ENCODE measurements around the gene SLCO1B1. TPM values are rescaled to one million over a fixed set of nuclear protein-coding genes. Genes with fewer than 3 reads are reported as not detected.

The SLCO1B1 gene
- total and polyA plus RNA-seq, 2 donors (not counting 1 experiment from before 2014, with no cell fraction given): not detected

- TF ChIP-seq CTCF (conservative IDR thresholded peaks at IDR 0.05 in 1 of 2, IDR thresholded peaks at IDR 0.05 in 1 of 2; ENCODE audit: low read depth in 1 of 2, low read length in 2 of 2) (no peak), EZH2 (IDR thresholded peaks at IDR 0.05; ENCODE audit: low read length, missing control alignments) (no peak)
- DNase-seq (ENCODE audit: low read depth in 2 of 2): no peak
- Histone ChIP-seq H3K79me2 (ENCODE audit: control insufficient read depth, insufficient read depth, low read length) (no peaks in the 10 kb centered on the region), H3K4me3 (replicated peaks in 1 of 4; ENCODE audit: control extremely low read depth in 1 of 4, insufficient read depth in 1 of 4, low read depth in 3 of 4, low read length in 4 of 4) (no peak overlapping the region), H3K27me3 (ENCODE audit: control insufficient read depth, insufficient read depth, low read length) (no peaks in the 10 kb centered on the region), H3K27ac (ENCODE audit: insufficient read depth, low read length) (no peak overlapping the region), H4K20me1 (ENCODE audit: control insufficient read depth, extremely low read depth, insufficient read depth, low read length) (no peaks in the 10 kb centered on the region), H3K4me1 (ENCODE audit: control insufficient read depth, extremely low read depth, insufficient read depth, low read length) (no peaks in the 10 kb centered on the region), H3K4me2 (ENCODE audit: extremely low read depth, insufficient read depth, low read length) (no peak overlapping the region), H3K36me3 (ENCODE audit: control insufficient read depth, insufficient read depth, low read length) (no peaks in the 10 kb centered on the region), H3K9ac (ENCODE audit: insufficient read depth, low read length) (no peak overlapping the region), H3K9me3 (ENCODE audit: control insufficient read depth, insufficient read depth, low read depth, low read length) (no peaks in the 10 kb centered on the region), H2AFZ (ENCODE audit: low read length) (no peak overlapping the region)
Observed at GRCh38 chr12:21223930-21224329, 92.9 kb downstream of the SLCO1B1 start.

- Histone ChIP-seq H2AFZ (ENCODE audit: low read length) (no peak overlapping the region), H3K4me1 (ENCODE audit: control insufficient read depth, extremely low read depth, insufficient read depth, low read length) (no peaks in the 10 kb centered on the region), H3K79me2 (ENCODE audit: control insufficient read depth, insufficient read depth, low read length) (no peaks in the 10 kb centered on the region), H3K9me3 (ENCODE audit: control insufficient read depth, insufficient read depth, low read depth, low read length) (no peaks in the 10 kb centered on the region), H3K36me3 (ENCODE audit: control insufficient read depth, insufficient read depth, low read length) (no peaks in the 10 kb centered on the region), H3K4me2 (ENCODE audit: extremely low read depth, insufficient read depth, low read length) (no peak overlapping the region), H3K27me3 (ENCODE audit: control insufficient read depth, insufficient read depth, low read length) (no peaks in the 10 kb centered on the region), H3K4me3 (replicated peaks in 1 of 4; ENCODE audit: control extremely low read depth in 1 of 4, insufficient read depth in 1 of 4, low read depth in 3 of 4, low read length in 4 of 4) (no peak overlapping the region), H4K20me1 (ENCODE audit: control insufficient read depth, extremely low read depth, insufficient read depth, low read length) (no peaks in the 10 kb centered on the region), H3K9ac (ENCODE audit: insufficient read depth, low read length) (no peak overlapping the region), H3K27ac (ENCODE audit: insufficient read depth, low read length) (no peak overlapping the region)
- TF ChIP-seq EZH2 (IDR thresholded peaks at IDR 0.05; ENCODE audit: low read length, missing control alignments): no peak
- TF ChIP-seq CTCF (conservative IDR thresholded peaks at IDR 0.05 in 1 of 2, IDR thresholded peaks at IDR 0.05 in 1 of 2; ENCODE audit: low read depth in 1 of 2, low read length in 2 of 2): no peak
- no peak for DNase-seq (ENCODE audit: low read depth in 2 of 2)
Observed at GRCh38 chr12:21234395-21234794, 103.4 kb downstream of the SLCO1B1 start.

GRCh38 chr12:21239866-21240265, 108.9 kb downstream of the SLCO1B1 start:
- no peak overlapping the region for H3K4me2 ChIP-seq (ENCODE audit: extremely low read depth, insufficient read depth, low read length)
- TF ChIP-seq EZH2 (IDR thresholded peaks at IDR 0.05; ENCODE audit: low read length, missing control alignments) (no peak), CTCF (conservative IDR thresholded peaks at IDR 0.05 in 1 of 2, IDR thresholded peaks at IDR 0.05 in 1 of 2; ENCODE audit: low read depth in 1 of 2, low read length in 2 of 2) (no peak)
- no peaks in the 10 kb centered on the region for H3K79me2 ChIP-seq (ENCODE audit: control insufficient read depth, insufficient read depth, low read length)
- no peak overlapping the region for H3K9ac ChIP-seq (ENCODE audit: insufficient read depth, low read length)
- H3K4me1 ChIP-seq (ENCODE audit: control insufficient read depth, extremely low read depth, insufficient read depth, low read length): no peaks in the 10 kb centered on the region
- H3K27me3 ChIP-seq (ENCODE audit: control insufficient read depth, insufficient read depth, low read length): no peaks in the 10 kb centered on the region
- no peak for DNase-seq (ENCODE audit: low read depth in 2 of 2)
- no peaks in the 10 kb centered on the region for H3K9me3 ChIP-seq (ENCODE audit: control insufficient read depth, insufficient read depth, low read depth, low read length)
- no peak overlapping the region for H2AFZ ChIP-seq (ENCODE audit: low read length)
- H4K20me1 ChIP-seq (ENCODE audit: control insufficient read depth, extremely low read depth, insufficient read depth, low read length): no peaks in the 10 kb centered on the region
- H3K27ac ChIP-seq (ENCODE audit: insufficient read depth, low read length): no peak overlapping the region
- no peaks in the 10 kb centered on the region for H3K36me3 ChIP-seq (ENCODE audit: control insufficient read depth, insufficient read depth, low read length)
- no peak overlapping the region for H3K4me3 ChIP-seq (replicated peaks in 1 of 4; ENCODE audit: control extremely low read depth in 1 of 4, insufficient read depth in 1 of 4, low read depth in 3 of 4, low read length in 4 of 4)
